ENCODE data around the gene TMC3. TPM values are rescaled to one million over a fixed set of nuclear protein-coding genes. Genes with fewer than 3 reads are reported as not detected.

Gene TMC3
- total RNA-seq, 1 donor from 2014 or later, result 0.52 TPM

DNA sequence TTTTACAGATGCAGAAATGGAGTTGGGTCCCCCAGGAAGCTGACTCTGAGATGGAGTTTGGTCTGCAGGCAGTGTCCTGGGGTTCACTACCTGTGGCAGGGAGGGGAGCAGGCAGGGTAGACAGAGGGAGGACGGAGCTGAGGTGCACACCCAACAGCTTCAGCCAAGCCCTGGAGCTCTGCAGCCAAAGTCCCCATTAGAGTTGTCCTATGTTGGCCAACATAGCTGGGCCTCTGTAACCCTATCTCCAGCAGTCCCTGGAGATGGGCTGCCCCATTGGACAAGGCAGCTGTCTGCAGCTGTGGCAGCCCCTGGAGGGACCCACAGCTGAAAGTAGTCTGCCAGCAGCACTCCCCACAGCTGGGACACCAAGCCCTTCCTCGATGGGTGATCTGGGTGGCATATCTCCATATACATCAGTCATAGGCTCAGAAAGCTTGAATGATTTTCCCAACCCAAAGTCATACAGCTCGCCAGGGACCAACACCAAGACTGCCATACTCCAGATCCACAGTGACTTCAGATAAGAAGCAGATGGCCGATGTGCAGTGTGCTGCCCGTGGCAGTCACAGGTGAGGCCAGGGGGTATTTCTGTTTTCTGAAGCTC lies 82.0 kb downstream of the TMC3 start:
- peaks cover 3% of the 10 kb centered on the region for H3K4me1 ChIP-seq (ENCODE audit: insufficient read depth, low read length)
- Mint-ChIP-seq H3K4me3 (ENCODE audit: unreplicated experiment) (no peak overlapping the region), H3K36me3 (ENCODE audit: low read depth, unreplicated experiment) (no peaks in the 10 kb centered on the region), H3K27ac (ENCODE audit: unreplicated experiment) (no peak overlapping the region), H3K27me3 (ENCODE audit: low read depth, unreplicated experiment) (peaks cover 13% of the 10 kb centered on the region), H3K4me1 (ENCODE audit: low read depth, unreplicated experiment) (peaks cover under 1% of the 10 kb centered on the region), H3K9me3 (ENCODE audit: unreplicated experiment) (no peaks in the 10 kb centered on the region)
- H2AFZ ChIP-seq (ENCODE audit: low read depth, low read length), result no peak overlapping the region
- H3K27me3 ChIP-seq (ENCODE audit: insufficient read depth, low read length), result peaks cover 28% of the 10 kb centered on the region
- H3K4me2 ChIP-seq (ENCODE audit: low read length), result no peak overlapping the region
- DNase-seq (ENCODE audit: low read depth), result no peak
- H3K9ac ChIP-seq (ENCODE audit: low read length), result no peak overlapping the region
- no peaks in the 10 kb centered on the region for H3K36me3 ChIP-seq (ENCODE audit: insufficient read depth, low read length)
- no peaks in the 10 kb centered on the region for H3K9me3 ChIP-seq (ENCODE audit: insufficient read depth, low read depth, low read length)
- no peak overlapping the region for H3K27ac ChIP-seq (ENCODE audit: low read depth, low read length)
- no peaks in the 10 kb centered on the region for H4K20me1 ChIP-seq (ENCODE audit: insufficient read depth, low read length)
- FAIRE-seq, result no peak
- no peak overlapping the region for H3K4me3 ChIP-seq (ENCODE audit: insufficient read depth, low read depth, low read length)
- H3K79me2 ChIP-seq (ENCODE audit: insufficient read depth, low read length), result no peaks in the 10 kb centered on the region
- TF ChIP-seq, protein P1, sequence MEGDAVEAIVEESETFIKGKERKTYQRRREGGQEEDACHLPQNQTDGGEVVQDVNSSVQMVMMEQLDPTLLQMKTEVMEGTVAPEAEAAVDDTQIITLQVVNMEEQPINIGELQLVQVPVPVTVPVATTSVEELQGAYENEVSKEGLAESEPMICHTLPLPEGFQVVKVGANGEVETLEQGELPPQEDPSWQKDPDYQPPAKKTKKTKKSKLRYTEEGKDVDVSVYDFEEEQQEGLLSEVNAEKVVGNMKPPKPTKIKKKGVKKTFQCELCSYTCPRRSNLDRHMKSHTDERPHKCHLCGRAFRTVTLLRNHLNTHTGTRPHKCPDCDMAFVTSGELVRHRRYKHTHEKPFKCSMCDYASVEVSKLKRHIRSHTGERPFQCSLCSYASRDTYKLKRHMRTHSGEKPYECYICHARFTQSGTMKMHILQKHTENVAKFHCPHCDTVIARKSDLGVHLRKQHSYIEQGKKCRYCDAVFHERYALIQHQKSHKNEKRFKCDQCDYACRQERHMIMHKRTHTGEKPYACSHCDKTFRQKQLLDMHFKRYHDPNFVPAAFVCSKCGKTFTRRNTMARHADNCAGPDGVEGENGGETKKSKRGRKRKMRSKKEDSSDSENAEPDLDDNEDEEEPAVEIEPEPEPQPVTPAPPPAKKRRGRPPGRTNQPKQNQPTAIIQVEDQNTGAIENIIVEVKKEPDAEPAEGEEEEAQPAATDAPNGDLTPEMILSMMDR (IDR thresholded peaks at IDR 0.05; ENCODE audit: insufficient read depth, low read depth, low read length), result no peak
- no peak for TF ChIP-seq EZH2 (IDR thresholded peaks at IDR 0.05; ENCODE audit: insufficient read depth, low read length)

DNA sequence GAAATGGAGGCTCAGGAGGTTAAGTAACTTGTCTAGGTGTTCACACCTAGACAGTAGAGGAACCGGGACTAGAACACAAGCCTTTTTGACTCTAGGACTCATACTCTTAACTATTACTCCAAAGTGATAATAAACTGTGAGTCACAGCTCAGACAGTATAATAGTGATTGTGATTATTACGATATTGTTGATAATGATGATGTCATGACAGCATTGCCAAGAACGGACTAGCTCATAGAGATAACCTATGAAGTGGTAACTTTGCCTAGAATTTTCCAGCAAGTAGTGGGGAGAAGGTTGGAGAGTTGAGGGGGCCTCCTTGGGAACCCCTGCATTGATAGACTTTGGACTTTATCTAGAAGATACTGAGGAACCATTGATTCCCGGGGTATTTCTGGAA lies 84.1 kb downstream of the TMC3 start:
- H3K36me3 Mint-ChIP-seq (ENCODE audit: low read depth, unreplicated experiment), result no peaks in the 10 kb centered on the region
- H3K4me3 ChIP-seq (ENCODE audit: insufficient read depth, low read depth, low read length), result no peak overlapping the region
- no peak overlapping the region for H3K27ac ChIP-seq (ENCODE audit: low read depth, low read length)
- no peak overlapping the region for H3K27ac Mint-ChIP-seq (ENCODE audit: unreplicated experiment)
- peaks cover 29% of the 10 kb centered on the region for H3K27me3 ChIP-seq (ENCODE audit: insufficient read depth, low read length)
- TF ChIP-seq EZH2 (IDR thresholded peaks at IDR 0.05; ENCODE audit: insufficient read depth, low read length), result no peak
- TF ChIP-seq, protein P1 (IDR thresholded peaks at IDR 0.05; ENCODE audit: insufficient read depth, low read depth, low read length), result no peak
- no peak overlapping the region for H3K4me3 Mint-ChIP-seq (ENCODE audit: unreplicated experiment)
- FAIRE-seq (no peak), DNase-seq (ENCODE audit: low read depth) (no peak)
- no peaks in the 10 kb centered on the region for H3K4me1 ChIP-seq (ENCODE audit: insufficient read depth, low read length)
- H3K79me2 ChIP-seq (ENCODE audit: insufficient read depth, low read length), result no peaks in the 10 kb centered on the region
- no peaks in the 10 kb centered on the region for H3K36me3 ChIP-seq (ENCODE audit: insufficient read depth, low read length)
- H3K4me1 Mint-ChIP-seq (ENCODE audit: low read depth, unreplicated experiment), result no peaks in the 10 kb centered on the region
- H3K9ac ChIP-seq (ENCODE audit: low read length), result no peak overlapping the region
- peaks cover 21% of the 10 kb centered on the region for H3K27me3 Mint-ChIP-seq (ENCODE audit: low read depth, unreplicated experiment)
- H2AFZ ChIP-seq (ENCODE audit: low read depth, low read length), result no peak overlapping the region
- no peak overlapping the region for H3K4me2 ChIP-seq (ENCODE audit: low read length)
- no peaks in the 10 kb centered on the region for H3K9me3 ChIP-seq (ENCODE audit: insufficient read depth, low read depth, low read length)
- H4K20me1 ChIP-seq (ENCODE audit: insufficient read depth, low read length), result no peaks in the 10 kb centered on the region
- H3K9me3 Mint-ChIP-seq (ENCODE audit: unreplicated experiment), result no peaks in the 10 kb centered on the region

- Mint-ChIP-seq H3K27ac (ENCODE audit: unreplicated experiment) (no peak overlapping the region), H3K9me3 (ENCODE audit: unreplicated experiment) (no peaks in the 10 kb centered on the region), H3K4me3 (ENCODE audit: unreplicated experiment) (no peak overlapping the region), H3K4me1 (ENCODE audit: low read depth, unreplicated experiment) (no peaks in the 10 kb centered on the region), H3K36me3 (ENCODE audit: low read depth, unreplicated experiment) (no peaks in the 10 kb centered on the region), H3K27me3 (ENCODE audit: low read depth, unreplicated experiment) (peaks cover 21% of the 10 kb centered on the region)
- H2AFZ ChIP-seq (ENCODE audit: low read depth, low read length), result no peak overlapping the region
- peaks cover 33% of the 10 kb centered on the region for H3K27me3 ChIP-seq (ENCODE audit: insufficient read depth, low read length)
- no peak overlapping the region for H3K4me3 ChIP-seq (ENCODE audit: insufficient read depth, low read depth, low read length)
- no peak overlapping the region for H3K4me2 ChIP-seq (ENCODE audit: low read length)
- no peak for FAIRE-seq
- TF ChIP-seq, protein P1 (IDR thresholded peaks at IDR 0.05; ENCODE audit: insufficient read depth, low read depth, low read length), result no peak
- TF ChIP-seq EZH2 (IDR thresholded peaks at IDR 0.05; ENCODE audit: insufficient read depth, low read length), result no peak
- no peaks in the 10 kb centered on the region for H3K36me3 ChIP-seq (ENCODE audit: insufficient read depth, low read length)
- H3K4me1 ChIP-seq (ENCODE audit: insufficient read depth, low read length), result no peaks in the 10 kb centered on the region
- no peak for DNase-seq (ENCODE audit: low read depth)
- H4K20me1 ChIP-seq (ENCODE audit: insufficient read depth, low read length), result no peaks in the 10 kb centered on the region
- no peaks in the 10 kb centered on the region for H3K79me2 ChIP-seq (ENCODE audit: insufficient read depth, low read length)
- H3K27ac ChIP-seq (ENCODE audit: low read depth, low read length), result no peak overlapping the region
- no peaks in the 10 kb centered on the region for H3K9me3 ChIP-seq (ENCODE audit: insufficient read depth, low read depth, low read length)
- H3K9ac ChIP-seq (ENCODE audit: low read length), result no peak overlapping the region
Observed at GRCh38 chr15:81288616-81289015, 85.4 kb downstream of the TMC3 start.
